K562 (cell line): Measurements from ENCODE around the gene CHD2. TPM values are rescaled to one million over a fixed set of nuclear protein-coding genes. Genes with fewer than 3 reads are reported as not detected.

Experiments used
- CREB3L1 ChIP-seq: fragments of 450-650 bp; IDR thresholded peaks from 2 replicates; pipeline ENCODE4 v1.6.1; 2014; ENCODE audit warnings: low read depth, mild to moderate bottlenecking, moderate library complexity, borderline replicate concordance
- CXXC5 ChIP-seq: fragments of 250-450 bp; sonication (Bioruptor Pico); IDR thresholded peaks from 2 replicates; pipeline ENCODE4 v1.8.0; 2022; ENCODE audit warnings: inconsistent platforms, mild to moderate bottlenecking, moderate library complexity
- FOXM1 ChIP-seq, 2 experiments: fragments of 450-650 bp in 1 of 2; sonication (generic) in 1 of 2; formaldehyde crosslinking in 1 of 2; IDR thresholded peaks; 2 replicates each; pipeline versions ENCODE4 v1.6.1 to v1.9.0; 2017 to 2022; ENCODE audit warnings: low read depth in 2 of 2, mild to moderate bottlenecking in 2 of 2, missing genetic modification reagents in 1 of 2, moderate library complexity in 1 of 2
- LCOR ChIP-seq: sonication (generic); formaldehyde crosslinking; IDR thresholded peaks from 2 replicates; pipeline ENCODE4 v1.8.0; 2022; ENCODE audit warnings: mild to moderate bottlenecking, missing genetic modification reagents
- RBBP5 ChIP-seq: fragments of 200-600 bp; sonication (generic); IDR thresholded peaks from 2 replicates; pipeline ENCODE4 v1.6.1; 2012; ENCODE audit warnings: borderline replicate concordance, mild to moderate bottlenecking, low read length, control low read depth, inconsistent platforms; ENCODE audit not compliant: insufficient read depth, poor library complexity, severe bottlenecking
- TAF1 ChIP-seq: IDR thresholded peaks from 2 replicates; pipeline ENCODE4 v1.6.1; 2011; ENCODE audit warnings: mild to moderate bottlenecking, low read length, moderate library complexity; ENCODE audit not compliant: insufficient read depth, control insufficient read depth, severe bottlenecking; ENCODE audit errors: extremely low read depth
- VEZF1 ChIP-seq: fragments of 200-800 bp; sonication (Bioruptor generic); IDR thresholded peaks from 2 replicates; pipeline ENCODE4 v1.6.1; 2017; ENCODE audit warnings: missing genetic modification characterization, missing compliant biosample characterization
- ZBTB33 ChIP-seq: sonication (generic); formaldehyde crosslinking; IDR thresholded peaks from 2 replicates; pipeline ENCODE4 v1.8.1; 2023; ENCODE audit warnings: mild to moderate bottlenecking, missing genetic modification reagents
- ZKSCAN8 ChIP-seq: fragments of 200-800 bp; sonication (Bioruptor generic); IDR thresholded peaks from 2 replicates; pipeline ENCODE4 v1.6.1; 2016; ENCODE audit warnings: missing genetic modification characterization, missing compliant biosample characterization
- polyA plus RNA-seq, 8 experiments: library from polyadenylated mRNA; depleted of rRNA in 4 of 8; stranded (reverse) in 5 of 8; unstranded in 3 of 8; fragments of >200 nt; fragmentation: Nextera tagmentation in 2 of 8; fragmentation: Illumina TruSeq in 1 of 8; extraction: Ambion mirVana in 2 of 8; extraction: Trizol in 1 of 8; gene quantifications; 2 replicates each; pipeline versions ENCODE4 v1.2.1 to v1.2.3, GENCODE V29; 2011 to 2014; ENCODE audit warnings: inconsistent platforms in 1 of 8, missing spikeins in 1 of 8
- total RNA-seq, 7 experiments: library from RNA; depleted of rRNA in 6 of 7; stranded (reverse); fragments of >200 nt in 6 of 7; fragmentation: Illumina TruSeq in 2 of 7; extraction: Trizol in 2 of 7; gene quantifications; 2 replicates each; pipeline versions ENCODE4 v1.2.1 to v1.2.3, GENCODE V29; 2011 to 2021; ENCODE audit warnings: low replicate concordance in 1 of 7
- TF ChIP-seq, protein P1 (sequence below): fragments of 150-350 bp; conservative IDR thresholded peaks from 2 replicates; pipeline ENCODE4 v1.6.1; 2014; ENCODE audit warnings: low read length

The CHD2 gene
- total and polyA plus RNA-seq, 9 of the 15 experiments (the other 6 are each of a cell fraction or from before 2014, with no cell fraction given): 38.9 to 70.8 (median 56.2) TPM

GRCh38 chr15:92917598-92918407 lies 17.7 kb downstream of the CHD2 start (continued):
- TF ChIP-seq CREB3L1 (peak; percentile 54), RBBP5 (peak; percentile 48), FOXM1 (IDR thresholded peaks at IDR 0.05; ENCODE audit: low read depth) (0 out of 2 replicates have a peak, but pooled peaks have one; percentile 32), FOXM1 (CRISPR knock-in tag; IDR thresholded peaks at IDR 0.05; ENCODE audit: low read depth) (no peak), CXXC5 (peak; percentile 58; the same call in 1 of the 2 replicates), ZBTB33 (peak; percentile 24; the same call in 1 of the 2 replicates), LCOR (CRISPR knock-in tag) (peak; percentile 79; the same call in 1 of the 2 replicates), ZKSCAN8 (CRISPR knock-in tag) (peak; percentile 65; the same call in 1 of the 2 replicates), VEZF1 (CRISPR knock-in tag) (peak; percentile 74), TAF1 (no peak)
- TF ChIP-seq, protein P1, sequence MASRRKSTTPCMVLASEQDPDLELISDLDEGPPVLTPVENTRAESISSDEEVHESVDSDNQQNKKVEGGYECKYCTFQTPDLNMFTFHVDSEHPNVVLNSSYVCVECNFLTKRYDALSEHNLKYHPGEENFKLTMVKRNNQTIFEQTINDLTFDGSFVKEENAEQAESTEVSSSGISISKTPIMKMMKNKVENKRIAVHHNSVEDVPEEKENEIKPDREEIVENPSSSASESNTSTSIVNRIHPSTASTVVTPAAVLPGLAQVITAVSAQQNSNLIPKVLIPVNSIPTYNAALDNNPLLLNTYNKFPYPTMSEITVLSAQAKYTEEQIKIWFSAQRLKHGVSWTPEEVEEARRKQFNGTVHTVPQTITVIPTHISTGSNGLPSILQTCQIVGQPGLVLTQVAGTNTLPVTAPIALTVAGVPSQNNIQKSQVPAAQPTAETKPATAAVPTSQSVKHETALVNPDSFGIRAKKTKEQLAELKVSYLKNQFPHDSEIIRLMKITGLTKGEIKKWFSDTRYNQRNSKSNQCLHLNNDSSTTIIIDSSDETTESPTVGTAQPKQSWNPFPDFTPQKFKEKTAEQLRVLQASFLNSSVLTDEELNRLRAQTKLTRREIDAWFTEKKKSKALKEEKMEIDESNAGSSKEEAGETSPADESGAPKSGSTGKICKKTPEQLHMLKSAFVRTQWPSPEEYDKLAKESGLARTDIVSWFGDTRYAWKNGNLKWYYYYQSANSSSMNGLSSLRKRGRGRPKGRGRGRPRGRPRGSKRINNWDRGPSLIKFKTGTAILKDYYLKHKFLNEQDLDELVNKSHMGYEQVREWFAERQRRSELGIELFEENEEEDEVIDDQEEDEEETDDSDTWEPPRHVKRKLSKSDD: peak; percentile 97
